DMS53 (cell line): ENCODE data around the gene SRC.

Source experiments
- DNase-seq: peaks from one replicate; lab custom pipeline; 2025; lab: John Stamatoyannopoulos, UW

SRC gene

DNA sequence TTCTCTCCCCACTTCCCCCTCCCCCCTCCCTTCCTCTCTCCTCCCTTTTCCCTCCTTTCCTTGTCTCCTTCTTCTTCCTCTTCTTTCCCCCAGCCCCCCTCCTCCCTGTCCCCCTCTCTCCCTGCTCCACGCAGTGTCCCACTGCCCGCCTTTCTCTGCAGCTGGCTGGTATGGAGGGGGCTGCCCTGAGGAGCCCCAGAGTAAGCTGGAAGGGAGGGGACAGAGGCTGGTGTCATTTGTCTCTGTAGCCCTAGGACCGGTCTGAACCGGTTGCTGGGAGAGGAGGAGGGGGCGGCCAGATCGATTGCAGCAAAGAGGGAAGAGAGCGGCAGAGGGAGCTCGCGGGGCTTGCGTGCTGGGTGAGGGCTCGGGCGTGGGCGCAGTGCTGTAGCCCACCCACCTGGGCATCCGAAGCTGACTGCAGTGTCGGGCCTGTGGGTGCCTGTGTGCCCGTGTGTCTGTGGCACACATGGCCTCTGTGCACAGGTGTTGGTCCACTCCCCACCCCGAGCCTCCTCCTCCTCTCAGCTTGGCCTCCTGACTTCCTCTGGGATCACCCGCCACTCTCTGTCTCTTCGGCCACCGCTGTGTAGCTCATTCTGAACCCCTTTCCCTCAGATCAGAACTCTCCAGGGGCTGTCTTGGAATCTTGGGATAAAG, 50.6 kb downstream of the SRC start:
- no peak for DNase-seq

DNA sequence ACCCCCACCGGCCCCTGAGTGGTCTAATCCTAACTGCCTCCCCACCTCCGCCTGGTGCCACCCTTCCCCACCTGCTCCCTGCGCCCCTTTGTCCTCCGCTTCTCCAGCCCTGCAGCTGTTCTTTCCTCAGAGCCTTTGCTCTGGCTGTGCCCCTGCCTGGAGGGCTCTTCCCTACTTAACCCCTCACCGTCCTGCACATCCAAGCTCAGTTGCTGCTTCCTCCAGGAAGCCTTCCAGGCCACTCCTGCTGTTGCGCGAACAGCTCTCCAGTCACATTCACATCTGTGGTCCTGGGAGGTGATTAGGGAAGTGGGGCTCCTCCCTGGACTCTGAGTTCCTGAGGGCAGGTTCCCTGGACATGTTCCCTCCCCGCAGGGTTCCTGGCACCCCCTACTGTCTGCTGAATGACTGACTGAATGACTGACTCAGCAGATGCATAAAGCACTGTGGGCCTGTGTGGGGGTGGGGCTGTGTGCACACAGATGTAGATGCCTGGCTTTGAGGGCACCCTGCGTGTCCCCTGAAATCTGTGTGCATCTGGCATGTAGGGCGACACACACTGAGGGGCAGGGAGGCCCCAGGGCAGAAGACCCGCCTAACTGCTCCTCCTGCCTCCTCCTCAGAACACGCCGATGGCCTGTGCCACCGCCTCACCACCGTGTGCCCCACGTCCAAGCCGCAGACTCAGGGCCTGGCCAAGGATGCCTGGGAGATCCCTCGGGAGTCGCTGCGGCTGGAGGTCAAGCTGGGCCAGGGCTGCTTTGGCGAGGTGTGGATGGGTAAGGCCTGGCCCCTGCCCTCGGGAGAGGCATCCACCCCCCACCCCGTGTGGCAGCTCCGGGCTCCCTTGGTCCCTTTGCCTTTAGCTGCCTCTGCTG, 51.4 kb downstream of the SRC start:
- DNase-seq, result no peak

DNA sequence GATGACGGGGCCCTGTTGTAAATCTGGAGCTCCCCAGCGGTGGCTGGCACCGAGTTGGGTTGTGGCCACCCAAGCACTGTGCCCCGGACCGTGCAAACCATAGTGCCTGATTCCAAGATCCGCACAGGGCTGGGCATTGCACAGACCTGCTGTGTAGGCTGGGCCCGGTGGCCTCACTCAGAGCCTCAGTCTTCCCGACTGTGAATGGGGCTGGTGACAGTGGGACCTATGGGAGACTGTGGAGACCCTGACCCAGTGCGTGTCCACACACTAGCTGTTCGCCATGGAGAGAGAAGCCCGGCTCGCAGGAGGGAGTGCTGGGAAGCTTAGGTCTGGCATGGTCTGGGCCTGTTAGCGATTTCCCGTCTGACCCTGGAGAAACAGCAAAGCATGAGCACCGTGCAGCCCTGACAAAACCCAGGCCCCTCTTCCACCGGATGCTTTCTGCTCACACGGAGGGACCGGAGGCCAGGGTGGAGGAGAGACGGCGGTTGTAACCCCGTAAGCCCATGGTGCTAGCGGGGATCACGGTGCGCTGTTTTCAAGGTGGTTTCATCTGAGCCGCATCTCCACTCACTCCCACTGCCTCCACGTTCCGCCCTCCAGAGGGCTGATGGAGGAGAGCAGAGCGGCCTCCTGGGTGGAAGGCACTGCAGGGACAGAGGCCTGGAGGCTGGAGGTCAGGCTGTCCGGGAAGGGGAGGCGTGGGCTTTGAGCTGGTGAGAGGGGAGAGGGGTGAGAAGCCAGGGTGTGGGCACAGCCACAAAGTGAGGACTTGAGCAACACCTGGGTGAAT, 52.2 kb downstream of the SRC start:
- no peak for DNase-seq

DNA sequence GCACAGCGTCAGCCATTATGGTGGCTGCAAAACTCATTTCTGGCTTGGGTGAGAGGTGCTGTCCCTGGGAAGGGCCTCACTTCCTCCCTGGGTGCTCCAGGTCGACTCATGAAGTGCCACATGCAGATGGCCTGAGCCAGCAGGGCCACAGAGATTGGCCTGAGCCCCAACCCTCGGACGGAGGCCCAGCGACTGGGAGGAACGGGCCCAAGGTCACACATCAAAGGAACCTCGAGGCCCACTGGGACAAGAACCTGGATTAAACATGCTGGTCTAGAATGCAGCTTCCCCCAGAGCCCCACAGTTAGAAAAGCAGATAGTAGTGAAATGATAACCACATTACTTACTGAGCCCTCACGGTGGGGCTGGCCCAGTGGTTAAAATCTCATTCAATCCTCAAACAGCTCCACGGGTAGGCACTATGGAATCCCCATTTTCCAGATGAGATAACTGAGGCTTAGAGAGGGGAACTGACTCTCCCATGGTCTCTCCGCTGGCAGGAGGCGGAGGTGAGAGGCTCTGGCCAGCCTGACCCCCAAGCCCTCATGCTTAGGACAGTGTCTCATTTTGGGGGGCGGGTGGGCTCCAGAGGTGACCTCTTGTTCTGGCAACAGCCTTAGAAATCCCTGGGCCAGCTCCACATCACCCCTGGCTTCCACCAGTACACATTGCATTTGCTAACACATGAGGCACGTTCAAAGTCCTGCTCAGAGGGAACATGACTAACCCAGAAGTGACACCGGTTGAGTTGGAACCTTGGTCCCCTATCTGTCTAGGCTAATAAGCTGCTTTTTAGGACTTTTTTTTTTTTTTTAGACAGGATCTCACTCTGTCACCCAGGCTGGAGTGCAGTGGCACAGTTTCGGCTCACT, 53.0 kb downstream of the SRC start:
- DNase-seq, result no peak

DNA sequence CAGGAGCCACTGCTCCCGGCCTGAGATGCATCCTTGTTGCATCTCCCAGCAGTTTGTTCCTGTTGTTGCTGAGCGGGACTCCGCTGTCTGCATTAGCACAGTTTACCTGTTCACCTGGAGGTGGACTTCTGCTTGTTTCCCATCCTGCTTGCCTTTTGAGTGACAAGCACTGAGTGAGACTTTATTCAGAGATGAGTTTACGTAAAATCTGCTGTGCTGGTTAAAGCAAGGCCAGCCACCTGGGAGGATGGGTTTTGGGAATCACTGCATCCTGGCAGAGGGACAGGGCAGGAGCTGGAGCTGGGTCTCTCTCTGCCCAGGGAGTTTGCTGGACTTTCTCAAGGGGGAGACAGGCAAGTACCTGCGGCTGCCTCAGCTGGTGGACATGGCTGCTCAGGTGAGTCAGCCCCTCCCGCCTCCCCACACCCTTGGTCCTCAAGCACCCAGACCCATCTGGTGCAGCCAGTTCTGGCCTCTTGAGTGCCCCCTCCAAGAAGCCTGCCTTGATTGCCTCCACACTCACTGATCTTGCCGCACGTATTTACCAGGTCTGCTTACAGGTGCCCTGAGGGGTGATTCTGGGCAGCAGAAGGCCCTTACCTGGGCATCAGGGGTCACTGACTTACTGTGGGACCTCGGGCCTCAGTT, 55.5 kb downstream of the SRC start:
- no peak for DNase-seq

DNA sequence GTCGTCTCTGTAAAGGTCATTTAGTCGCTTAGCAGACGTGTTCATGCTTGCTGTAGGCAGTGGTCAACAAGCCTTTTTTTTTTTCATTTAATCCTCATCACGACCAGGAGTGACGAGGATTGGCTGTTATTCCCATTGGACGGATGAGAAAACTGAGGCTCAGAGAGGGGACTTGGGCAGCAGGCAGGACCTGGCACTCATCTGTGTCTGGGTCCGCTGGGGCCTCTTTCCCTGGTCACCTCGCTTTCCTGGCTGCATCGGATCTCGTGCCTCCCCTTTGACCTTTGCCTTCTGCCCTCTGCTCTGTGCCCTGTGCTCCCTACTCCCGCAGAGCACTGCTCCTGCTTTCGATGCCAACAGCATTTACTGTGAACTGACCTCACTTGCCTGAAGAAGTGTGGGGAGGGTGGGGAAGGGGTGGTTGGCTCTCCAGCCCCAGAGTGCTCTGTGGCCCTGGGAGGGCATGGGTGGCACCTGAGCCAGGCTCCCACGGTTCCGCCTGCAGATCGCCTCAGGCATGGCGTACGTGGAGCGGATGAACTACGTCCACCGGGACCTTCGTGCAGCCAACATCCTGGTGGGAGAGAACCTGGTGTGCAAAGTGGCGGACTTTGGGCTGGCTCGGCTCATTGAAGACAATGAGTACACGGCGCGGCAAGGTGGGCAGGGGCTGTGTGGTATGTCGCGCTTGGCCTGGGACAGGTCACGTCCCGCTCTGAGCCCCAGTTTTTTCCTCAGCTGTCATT, 56.2 kb downstream of the SRC start:
- DNase-seq, result no peak

DNA sequence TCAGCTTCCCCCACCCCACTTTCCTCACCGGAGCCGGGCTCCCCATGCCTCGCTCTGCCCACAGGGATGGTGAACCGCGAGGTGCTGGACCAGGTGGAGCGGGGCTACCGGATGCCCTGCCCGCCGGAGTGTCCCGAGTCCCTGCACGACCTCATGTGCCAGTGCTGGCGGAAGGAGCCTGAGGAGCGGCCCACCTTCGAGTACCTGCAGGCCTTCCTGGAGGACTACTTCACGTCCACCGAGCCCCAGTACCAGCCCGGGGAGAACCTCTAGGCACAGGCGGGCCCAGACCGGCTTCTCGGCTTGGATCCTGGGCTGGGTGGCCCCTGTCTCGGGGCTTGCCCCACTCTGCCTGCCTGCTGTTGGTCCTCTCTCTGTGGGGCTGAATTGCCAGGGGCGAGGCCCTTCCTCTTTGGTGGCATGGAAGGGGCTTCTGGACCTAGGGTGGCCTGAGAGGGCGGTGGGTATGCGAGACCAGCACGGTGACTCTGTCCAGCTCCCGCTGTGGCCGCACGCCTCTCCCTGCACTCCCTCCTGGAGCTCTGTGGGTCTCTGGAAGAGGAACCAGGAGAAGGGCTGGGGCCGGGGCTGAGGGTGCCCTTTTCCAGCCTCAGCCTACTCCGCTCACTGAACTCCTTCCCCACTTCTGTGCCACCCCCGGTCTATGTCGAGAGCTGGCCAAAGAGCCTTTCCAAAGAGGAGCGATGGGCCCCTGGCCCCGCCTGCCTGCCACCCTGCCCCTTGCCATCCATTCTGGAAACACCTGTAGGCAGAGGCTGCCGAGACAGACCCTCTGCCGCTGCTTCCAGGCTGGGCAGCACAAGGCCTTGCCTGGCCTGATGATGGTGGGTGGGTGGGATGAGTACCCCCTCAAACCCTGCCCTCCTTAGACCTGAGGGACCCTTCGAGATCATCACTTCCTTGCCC, 57.4 kb downstream of the SRC start:
- no peak for DNase-seq

DNA sequence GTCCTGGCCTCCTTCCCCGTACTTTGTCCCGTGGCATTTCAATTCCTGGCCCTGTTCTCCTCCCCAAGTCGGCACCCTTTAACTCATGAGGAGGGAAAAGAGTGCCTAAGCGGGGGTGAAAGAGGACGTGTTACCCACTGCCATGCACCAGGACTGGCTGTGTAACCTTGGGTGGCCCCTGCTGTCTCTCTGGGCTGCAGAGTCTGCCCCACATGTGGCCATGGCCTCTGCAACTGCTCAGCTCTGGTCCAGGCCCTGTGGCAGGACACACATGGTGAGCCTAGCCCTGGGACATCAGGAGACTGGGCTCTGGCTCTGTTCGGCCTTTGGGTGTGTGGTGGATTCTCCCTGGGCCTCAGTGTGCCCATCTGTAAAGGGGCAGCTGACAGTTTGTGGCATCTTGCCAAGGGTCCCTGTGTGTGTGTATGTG, 58.5 kb downstream of the SRC start:
- DNase-seq, result no peak

DNA sequence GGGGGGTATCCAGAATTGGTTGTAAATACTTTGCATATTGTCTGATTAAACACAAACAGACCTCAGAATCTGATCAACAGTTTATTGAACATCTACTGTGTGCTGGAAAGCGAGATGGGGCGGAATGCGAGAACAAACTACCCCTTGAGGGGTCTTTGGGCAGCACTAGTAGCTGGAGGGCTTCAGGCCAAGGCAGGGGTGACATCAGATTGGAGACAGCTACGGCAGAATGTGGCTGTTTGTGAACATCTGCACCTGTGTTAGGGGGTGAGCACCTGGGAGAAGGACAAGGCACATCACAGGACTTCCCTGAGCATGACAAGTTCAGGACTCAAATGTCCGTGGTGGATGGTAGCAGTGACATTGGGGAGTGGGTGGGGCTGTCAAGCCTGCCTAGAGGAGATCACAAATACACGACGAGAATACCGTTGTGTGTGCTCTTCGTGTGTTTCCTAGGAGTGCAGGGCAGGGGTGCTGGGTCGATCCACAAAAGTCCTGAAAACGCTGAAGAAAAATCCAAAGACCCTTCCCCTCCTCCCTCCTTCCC, 59.5 kb downstream of the SRC start:
- DNase-seq, result peak; percentile 22

DNA sequence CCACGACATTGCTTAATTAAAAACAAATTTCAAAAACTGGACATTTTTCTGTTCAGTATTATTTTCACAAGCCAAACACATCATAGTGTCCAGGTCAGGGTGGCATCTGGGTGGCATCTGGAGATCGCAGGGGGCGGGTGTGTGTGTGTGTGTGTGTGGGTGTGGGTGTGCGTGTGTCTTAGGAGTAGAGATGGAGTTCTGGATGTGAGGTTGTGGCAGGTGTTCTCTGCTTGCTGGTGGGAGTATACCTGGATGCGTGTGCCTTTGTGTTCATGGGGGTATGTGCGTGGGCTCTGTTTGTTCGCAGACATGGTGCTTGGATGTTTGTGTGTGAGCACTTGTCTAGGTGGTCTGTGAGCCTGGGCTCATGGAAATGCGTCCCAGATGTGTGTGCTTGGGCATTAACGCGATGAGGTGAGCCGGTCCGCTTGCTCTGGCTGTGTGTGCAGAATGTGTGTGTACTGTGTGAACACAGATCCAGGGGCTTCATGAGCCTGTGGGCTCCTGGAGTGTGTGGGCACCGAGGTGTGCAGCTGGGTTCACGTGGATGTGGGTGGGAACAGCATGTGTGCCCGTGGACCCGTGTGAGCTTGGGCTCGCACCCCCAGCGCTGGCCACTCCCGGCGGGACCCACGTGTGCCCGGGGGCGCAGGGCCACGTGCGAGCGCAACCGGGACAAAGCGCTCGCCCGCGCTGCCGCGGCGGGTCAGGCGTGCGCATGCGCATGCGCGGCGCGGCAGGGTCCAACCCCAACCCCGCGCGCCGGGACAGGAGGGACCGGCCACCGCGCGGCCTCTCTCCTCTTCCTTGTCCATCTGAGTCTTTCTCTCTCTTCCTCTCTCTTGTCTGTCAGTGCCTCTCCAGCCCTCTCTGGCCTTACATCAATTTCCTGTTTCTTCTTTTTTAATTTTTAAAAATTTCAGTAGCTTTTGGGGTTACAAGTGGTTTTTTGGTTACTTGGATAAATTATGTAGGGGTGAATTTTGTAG, 60.4 kb downstream of the SRC start:
- DNase-seq, result peak; percentile 88

DNA sequence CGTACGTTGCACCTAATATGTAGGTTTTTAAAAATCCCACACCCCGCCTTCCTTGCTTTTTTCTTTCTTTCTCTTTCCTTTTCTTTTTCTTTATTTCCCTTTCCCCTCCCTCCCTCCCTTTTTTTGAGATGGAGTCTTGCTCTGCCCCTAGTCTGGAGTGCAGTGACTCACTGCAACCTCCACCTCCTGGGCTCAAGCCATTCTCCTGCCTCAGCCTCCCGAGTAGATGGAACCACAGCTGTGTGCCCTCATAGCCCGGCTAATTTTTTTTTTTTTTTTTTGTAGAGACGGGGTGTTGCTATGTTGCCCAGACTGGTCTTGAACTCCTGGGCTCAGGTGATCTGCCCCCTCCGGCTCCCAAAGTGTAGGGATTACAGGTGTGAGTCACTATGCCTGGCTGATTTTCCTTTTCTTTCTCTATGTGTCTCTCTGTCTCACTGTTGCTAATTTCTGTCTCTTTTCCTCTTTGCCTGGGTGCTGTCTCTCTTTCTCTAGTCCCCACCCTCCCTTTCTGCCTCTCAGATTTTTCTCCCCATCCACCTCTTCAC, 61.2 kb downstream of the SRC start:
- DNase-seq, result peak; percentile 49

DNA sequence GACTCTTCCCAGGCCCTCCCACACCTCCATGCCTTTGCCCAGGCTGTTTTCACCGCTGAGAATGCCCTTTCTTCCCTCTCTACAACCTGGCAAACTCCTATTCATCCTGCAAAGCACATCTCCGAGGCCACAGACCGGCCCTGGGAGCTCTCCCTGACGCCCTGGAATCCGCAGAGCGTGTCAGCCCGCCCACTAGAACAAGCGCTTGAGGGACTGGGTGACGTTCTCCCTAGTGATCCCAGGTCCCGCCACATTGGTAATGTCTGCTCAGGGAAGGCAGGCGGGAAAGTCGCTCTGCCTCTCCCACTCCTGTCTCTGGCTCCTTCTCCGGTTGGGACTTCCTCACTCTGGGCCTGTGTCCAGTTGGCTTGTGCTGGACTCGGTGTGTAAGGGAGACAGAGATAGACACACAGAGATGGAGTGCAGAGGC, 61.6 kb downstream of the SRC start:
- DNase-seq, result no peak

DNA sequence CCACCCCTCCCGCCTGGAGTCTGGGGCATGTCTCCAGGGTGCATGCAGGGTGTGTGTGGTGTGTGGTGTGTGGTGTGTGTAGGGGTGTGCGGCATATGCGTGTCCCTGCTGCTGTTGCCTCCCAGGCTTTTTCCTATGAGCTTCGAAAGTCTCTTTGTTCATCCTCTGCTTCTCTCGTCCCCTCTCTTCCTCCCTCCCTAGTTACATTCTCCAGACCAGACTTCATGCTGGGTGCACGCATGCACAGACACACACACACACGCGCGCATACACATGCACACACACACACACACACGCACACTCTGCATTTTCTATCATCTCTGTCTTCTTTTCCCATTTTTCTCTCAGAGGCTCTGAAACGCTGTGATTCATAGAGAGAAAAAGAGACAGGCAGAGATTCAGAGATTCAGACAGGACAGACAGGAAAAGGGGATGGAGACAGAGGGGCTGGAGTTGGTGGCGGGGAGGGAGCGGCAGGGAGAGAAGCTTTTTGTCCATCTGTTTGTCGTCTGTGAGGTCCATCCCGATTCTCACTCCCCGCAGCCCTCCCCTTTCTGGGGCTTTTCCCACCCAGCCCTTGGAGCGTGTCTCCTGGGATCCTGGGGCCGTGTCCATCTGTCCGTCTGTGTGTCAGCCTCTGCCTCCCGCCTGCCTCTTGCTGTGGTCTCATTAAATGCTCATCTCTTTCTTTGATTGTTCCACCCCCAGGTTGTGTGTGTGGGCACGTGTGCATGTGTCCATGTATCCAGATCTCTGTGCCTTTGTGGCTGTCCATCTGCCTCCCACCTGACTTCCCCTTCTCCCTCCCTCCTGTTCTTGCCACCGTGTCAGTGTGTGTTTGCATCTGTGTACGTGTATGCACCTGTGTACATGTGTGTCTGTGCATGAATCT, 62.6 kb downstream of the SRC start:
- DNase-seq, result no peak

DNA sequence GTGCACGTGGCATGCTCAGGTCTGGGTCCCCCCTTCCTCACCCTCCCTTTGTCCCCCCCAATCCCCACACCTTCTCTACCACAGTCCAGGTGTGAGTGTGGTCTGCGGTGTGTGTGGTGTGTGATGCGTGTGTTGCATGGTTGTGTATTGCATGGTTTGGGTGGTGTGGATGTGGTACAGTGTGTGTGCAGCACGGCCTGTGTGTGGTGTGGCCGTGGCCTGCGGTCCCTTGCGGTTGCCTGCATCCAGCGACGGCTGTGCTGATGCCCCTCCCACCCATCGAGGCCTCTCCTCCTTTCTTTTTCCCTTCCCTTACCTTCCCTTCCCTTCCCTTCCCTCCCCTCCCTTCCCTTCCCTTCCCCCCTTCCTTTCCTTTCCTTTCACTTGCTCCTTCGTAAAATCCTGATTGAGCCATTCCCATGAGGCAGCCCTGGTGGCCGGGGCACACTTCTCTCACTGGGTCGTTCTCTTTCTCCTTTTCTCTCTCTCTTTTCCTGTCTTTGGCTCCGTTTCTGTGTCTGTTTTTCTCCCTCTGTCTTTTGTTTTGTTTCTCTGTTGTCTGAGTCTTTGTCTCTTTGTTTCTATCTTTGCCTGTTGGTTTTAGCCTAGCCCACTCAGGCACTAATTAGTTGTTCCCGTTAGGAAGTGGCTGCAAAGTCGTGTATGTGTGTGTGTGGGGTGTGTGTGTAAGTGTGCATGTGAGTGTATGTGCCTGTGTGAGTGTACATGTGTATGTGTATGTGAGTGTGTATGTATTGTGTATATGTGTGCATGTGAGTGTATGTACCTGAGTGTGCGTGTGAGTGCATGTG, 65.7 kb downstream of the SRC start:
- DNase-seq, result peak; percentile 65

DNA sequence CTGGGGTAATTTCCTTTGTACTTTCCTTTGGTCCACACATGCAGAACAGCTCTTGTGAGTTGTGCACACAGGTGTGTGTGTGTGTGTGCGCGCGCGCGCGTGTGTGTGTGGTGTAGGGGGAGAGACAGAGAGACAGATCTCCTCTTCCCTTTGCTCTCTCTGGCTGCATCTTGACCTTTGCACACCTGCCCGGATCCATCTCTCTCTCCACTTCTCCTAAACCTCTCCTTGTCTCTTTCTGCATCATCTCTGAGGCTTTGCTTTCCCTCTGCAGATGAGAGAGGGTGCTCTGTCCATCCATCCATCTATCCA, 67.0 kb downstream of the SRC start:
- DNase-seq, result peak; percentile 77

DNA sequence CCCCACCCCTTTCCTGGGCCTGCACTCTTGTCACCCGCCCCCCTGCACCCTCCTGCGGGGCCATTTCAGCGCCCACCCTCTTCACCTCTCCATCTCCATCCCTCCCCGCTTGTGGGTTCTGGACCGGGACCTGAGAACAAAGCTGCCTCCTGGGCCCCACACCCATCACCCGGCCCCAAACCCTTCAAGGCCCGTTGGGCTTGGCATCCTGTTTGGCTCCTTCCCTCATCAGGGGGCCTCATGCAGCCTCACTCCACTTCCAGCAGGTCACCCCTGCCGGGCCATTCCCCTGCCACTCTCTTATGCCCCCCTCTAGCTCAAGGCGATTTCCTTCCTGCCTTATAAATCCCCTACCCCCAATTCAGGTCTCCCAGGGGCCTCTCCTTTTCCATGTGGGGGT, 67.4 kb downstream of the SRC start:
- DNase-seq, result no peak
